Liver (tissue), 3 donors: Measurements from ENCODE around the gene URAD.

Experiments used
- CTCF ChIP-seq: fragments of 150-350 bp; IDR thresholded peaks from 2 replicates; pipeline ENCODE4 v1.5.1; 2017; ENCODE audit warnings: improper control_type of control experiment, low read depth, low read length; ENCODE audit not compliant: missing input control
- EGR1 ChIP-seq, 2 donors: IDR thresholded peaks; 2 replicates each; pipeline ENCODE4 v1.6.1; 2016 to 2018; ENCODE audit warnings: antibody characterized with exemption in 2 of 2, low read depth in 2 of 2
- GABPA ChIP-seq, 2 donors: IDR thresholded peaks in 1 of 2; conservative IDR thresholded peaks in 1 of 2; 2 replicates each; pipeline ENCODE4 v1.6.1; 2016; ENCODE audit warnings: antibody characterized with exemption in 2 of 2, mild to moderate bottlenecking in 1 of 2, moderate library complexity in 1 of 2
- MAX ChIP-seq: IDR thresholded peaks from 2 replicates; pipeline ENCODE4 v1.6.1; 2016; ENCODE audit warnings: antibody characterized with exemption
- RAD21 ChIP-seq, 2 donors: IDR thresholded peaks; 2 replicates each; pipeline ENCODE4 v1.6.1; 2016; ENCODE audit warnings: antibody characterized with exemption in 2 of 2, mild to moderate bottlenecking in 2 of 2
- REST ChIP-seq: IDR thresholded peaks from 2 replicates; pipeline ENCODE4 v1.6.1; 2016; ENCODE audit warnings: antibody characterized with exemption, mild to moderate bottlenecking
- RXRA ChIP-seq, 2 donors: IDR thresholded peaks; 2 replicates each; pipeline ENCODE4 v1.6.1; 2017 to 2018; ENCODE audit warnings: antibody characterized with exemption in 2 of 2, mild to moderate bottlenecking in 1 of 2
- SP1 ChIP-seq: IDR thresholded peaks from 2 replicates; pipeline ENCODE4 v1.6.1; 2018; ENCODE audit warnings: antibody characterized with exemption, mild to moderate bottlenecking
- ZBTB33 ChIP-seq: IDR thresholded peaks from 2 replicates; pipeline ENCODE4 v1.6.1; 2016; ENCODE audit warnings: antibody characterized with exemption
- donor health status: healthy.
- donor health status: healthy.

- no peak for TF ChIP-seq CTCF
- no peak for TF ChIP-seq MAX
- no peak for TF ChIP-seq RAD21 (IDR thresholded peaks at IDR 0.05)
- TF ChIP-seq REST: no peak
- TF ChIP-seq ZBTB33: no peak
- no peak for TF ChIP-seq RXRA (IDR thresholded peaks at IDR 0.05)
- TF ChIP-seq GABPA (IDR thresholded peaks at IDR 0.05 in 1 of 2, conservative IDR thresholded peaks at IDR 0.05 in 1 of 2): no peak
- TF ChIP-seq SP1: no peak
- TF ChIP-seq EGR1 (IDR thresholded peaks at IDR 0.05; ENCODE audit: low read depth in 2 of 2): no peak
These were observed 39.3 kb upstream of the URAD start for GRCh38 chr13:28027607-28028364.
